ENCODE results near the gene NPTN.

The NPTN gene

GRCh38 chr15:73617301-73617831 is 15.8 kb downstream of the NPTN start:
- Histone ChIP-seq H3K9me3 (ENCODE audit: control extremely low read depth in 1 of 5, control insufficient read depth in 4 of 5, insufficient read depth in 2 of 5, low read depth in 1 of 5, low read length in 4 of 5) (no peaks in the 10 kb centered on the region), H3K36me3 (ENCODE audit: control insufficient read depth in 4 of 4, insufficient read depth in 4 of 4, low read length in 3 of 4) (peaks cover 0 to 2% (median 0%) of the 10 kb centered on the region in 4 experiments), H3K27ac (ENCODE audit: insufficient read depth in 1 of 2, low read depth in 1 of 2, low read length in 2 of 2, poor library complexity in 1 of 2, severe bottlenecking in 2 of 2) (no peak overlapping the region), H3K4me3 (ENCODE audit: control insufficient read depth in 1 of 7, extremely low read depth in 1 of 7, insufficient read depth in 4 of 7, low read depth in 2 of 7, low read length in 6 of 7) (no peak overlapping the region), H3K4me1 (ENCODE audit: control extremely low read depth in 1 of 4, control insufficient read depth in 4 of 4, insufficient read depth in 4 of 4, low read length in 3 of 4) (peaks cover 0 to 3% (median 0%) of the 10 kb centered on the region in 4 experiments), H3K27me3 (replicated peaks in 2 of 5; ENCODE audit: control insufficient read depth in 4 of 5, insufficient read depth in 5 of 5, low read length in 4 of 5) (no peaks in the 10 kb centered on the region)
- 100% methylated on average over 2 of the region's 2 CpGs for WGBS (ENCODE audit: insufficient coverage)
- CTCF ChIA-PET, result interaction anchor here (0.8 to 4.4 kb wide), 7 partner anchors 9 to 302 kb away, joined by 3 to 15 read pairs (median 7); no protein-coding TSS in a partner anchor
- DNase-seq, result no peak
- POLR2A ChIA-PET, result interaction anchor here (1.3 kb wide), 1 partner anchor 16 kb away, joined by 3 read pairs; the partner anchor contains the start of gene NPTN

DNA sequence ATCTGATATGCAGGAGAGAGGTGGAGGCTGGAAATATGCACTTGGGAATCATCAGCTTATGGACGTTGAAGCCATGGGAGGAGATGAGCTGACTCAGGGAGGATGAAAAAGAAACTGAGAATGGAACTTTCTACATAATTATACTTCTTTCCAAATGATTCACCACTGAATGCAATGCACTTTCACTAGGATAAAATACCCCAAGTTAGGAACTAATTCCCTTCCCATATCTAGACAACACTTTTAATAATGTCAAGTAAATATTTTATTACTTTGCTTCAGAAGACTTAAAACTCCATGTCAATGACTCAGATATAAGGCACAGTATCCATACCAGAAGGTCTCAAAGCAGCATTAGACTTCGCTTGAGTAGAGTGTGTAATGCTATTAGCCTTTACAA is 24.2 kb downstream of the NPTN start:
- H3K9me3 ChIP-seq (ENCODE audit: control extremely low read depth in 1 of 5, control insufficient read depth in 4 of 5, insufficient read depth in 2 of 5, low read depth in 1 of 5, low read length in 4 of 5), result no peaks in the 10 kb centered on the region
- WGBS (ENCODE audit: insufficient coverage), result no CpG with 5 or more reads among the region's 2 CpGs
- DNase-seq, result no peak
- ChIA-PET CTCF (interaction anchor here (2.1 to 2.9 kb wide), 2 partner anchors 8 to 27 kb away, joined by 14 to 15 read pairs; no protein-coding TSS in a partner anchor), POLR2A (no interaction called here)
- peaks cover 0 to 18% (median 9%) of the 10 kb centered on the region in 4 experiments for H3K4me1 ChIP-seq (ENCODE audit: control extremely low read depth in 1 of 4, control insufficient read depth in 4 of 4, insufficient read depth in 4 of 4, low read length in 3 of 4)
- H3K27ac ChIP-seq (ENCODE audit: insufficient read depth in 1 of 2, low read depth in 1 of 2, low read length in 2 of 2, poor library complexity in 1 of 2, severe bottlenecking in 2 of 2), result no peak overlapping the region
- no peaks in the 10 kb centered on the region for H3K36me3 ChIP-seq (ENCODE audit: control insufficient read depth in 4 of 4, insufficient read depth in 4 of 4, low read length in 3 of 4)
- H3K4me3 ChIP-seq (ENCODE audit: control insufficient read depth in 1 of 7, extremely low read depth in 1 of 7, insufficient read depth in 4 of 7, low read depth in 2 of 7, low read length in 6 of 7), result no peak overlapping the region
- H3K27me3 ChIP-seq (replicated peaks in 2 of 5; ENCODE audit: control insufficient read depth in 4 of 5, insufficient read depth in 5 of 5, low read length in 4 of 5), result no peaks in the 10 kb centered on the region

- no peak overlapping the region for H3K27ac ChIP-seq (ENCODE audit: insufficient read depth in 1 of 2, low read depth in 1 of 2, low read length in 2 of 2, poor library complexity in 1 of 2, severe bottlenecking in 2 of 2)
- no peak overlapping the region for H3K4me3 ChIP-seq (ENCODE audit: control insufficient read depth in 1 of 7, extremely low read depth in 1 of 7, insufficient read depth in 4 of 7, low read depth in 2 of 7, low read length in 6 of 7)
- H3K36me3 ChIP-seq (ENCODE audit: control insufficient read depth in 4 of 4, insufficient read depth in 4 of 4, low read length in 3 of 4), result no peaks in the 10 kb centered on the region
- H3K4me1 ChIP-seq (ENCODE audit: control extremely low read depth in 1 of 4, control insufficient read depth in 4 of 4, insufficient read depth in 4 of 4, low read length in 3 of 4), result peaks cover 0 to 22% (median 9%) of the 10 kb centered on the region in 4 experiments
- ChIA-PET CTCF (interaction anchor here (1.2 to 2.9 kb wide), 4 partner anchors 8 to 37 kb away, joined by 3 to 15 read pairs (median 10); no protein-coding TSS in a partner anchor), POLR2A (interaction anchor here (0.5 kb wide), 1 partner anchor 16 kb away, joined by 3 read pairs; no protein-coding TSS in a partner anchor)
- WGBS (ENCODE audit: insufficient coverage), result 100% methylated on average over 1 of the region's 1 CpG
- H3K27me3 ChIP-seq (replicated peaks in 2 of 5; ENCODE audit: control insufficient read depth in 4 of 5, insufficient read depth in 5 of 5, low read length in 4 of 5), result no peaks in the 10 kb centered on the region
- H3K9me3 ChIP-seq (ENCODE audit: control extremely low read depth in 1 of 5, control insufficient read depth in 4 of 5, insufficient read depth in 2 of 5, low read depth in 1 of 5, low read length in 4 of 5), result no peaks in the 10 kb centered on the region
- no peak for DNase-seq
Measured at GRCh38 chr15:73608475-73608874, 24.7 kb downstream of the NPTN start.

DNA sequence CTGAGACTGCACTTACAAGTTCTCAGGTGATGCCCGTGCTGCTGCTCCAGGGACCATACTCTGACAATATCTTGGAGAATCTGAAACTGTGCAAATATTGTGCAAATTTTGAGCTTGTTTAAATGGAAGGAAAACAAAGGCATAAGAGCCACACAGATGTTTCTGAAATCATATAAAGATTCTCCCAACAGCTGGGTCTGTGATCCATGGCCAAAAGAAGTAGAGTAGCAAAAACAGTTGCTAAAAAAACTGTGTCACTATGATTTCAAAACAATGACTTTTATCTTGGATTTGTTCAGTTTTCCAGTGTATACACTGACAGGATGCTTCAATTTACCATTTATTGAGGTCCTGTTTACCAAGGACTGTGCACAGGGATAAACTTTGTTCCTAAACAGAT is 25.3 kb downstream of the NPTN start:
- Histone ChIP-seq H3K9me3 (ENCODE audit: control extremely low read depth in 1 of 5, control insufficient read depth in 4 of 5, insufficient read depth in 2 of 5, low read depth in 1 of 5, low read length in 4 of 5) (no peaks in the 10 kb centered on the region), H3K27ac (ENCODE audit: insufficient read depth in 1 of 2, low read depth in 1 of 2, low read length in 2 of 2, poor library complexity in 1 of 2, severe bottlenecking in 2 of 2) (no peak overlapping the region), H3K27me3 (replicated peaks in 2 of 5; ENCODE audit: control insufficient read depth in 4 of 5, insufficient read depth in 5 of 5, low read length in 4 of 5) (no peaks in the 10 kb centered on the region), H3K4me1 (ENCODE audit: control extremely low read depth in 1 of 4, control insufficient read depth in 4 of 4, insufficient read depth in 4 of 4, low read length in 3 of 4) (peaks cover 5 to 28% (median 10%) of the 10 kb centered on the region in 4 experiments), H3K36me3 (ENCODE audit: control insufficient read depth in 4 of 4, insufficient read depth in 4 of 4, low read length in 3 of 4) (no peaks in the 10 kb centered on the region), H3K4me3 (ENCODE audit: control insufficient read depth in 1 of 7, extremely low read depth in 1 of 7, insufficient read depth in 4 of 7, low read depth in 2 of 7, low read length in 6 of 7) (no peak overlapping the region)
- no peak for DNase-seq
- ChIA-PET POLR2A (interaction anchor here (0.5 kb wide), 1 partner anchor 15 kb away, joined by 3 read pairs; no protein-coding TSS in a partner anchor), CTCF (interaction anchor here (1.1 to 2.9 kb wide), 8 partner anchors 9 to 48 kb away, joined by 3 to 16 read pairs (median 4); no protein-coding TSS in a partner anchor)
- 100% methylated on average over 1 of the region's 1 CpG for WGBS (ENCODE audit: insufficient coverage)

- ChIA-PET POLR2A (interaction anchor here (0.6 kb wide), 1 partner anchor 56 kb away, joined by 3 read pairs; no protein-coding TSS in a partner anchor), CTCF (interaction anchor here (1.1 to 2.9 kb wide), 8 partner anchors 9 to 48 kb away, joined by 3 to 16 read pairs (median 4); no protein-coding TSS in a partner anchor)
- Histone ChIP-seq H3K36me3 (ENCODE audit: control insufficient read depth in 4 of 4, insufficient read depth in 4 of 4, low read length in 3 of 4) (no peaks in the 10 kb centered on the region), H3K27me3 (replicated peaks in 2 of 5; ENCODE audit: control insufficient read depth in 4 of 5, insufficient read depth in 5 of 5, low read length in 4 of 5) (no peaks in the 10 kb centered on the region), H3K27ac (ENCODE audit: insufficient read depth in 1 of 2, low read depth in 1 of 2, low read length in 2 of 2, poor library complexity in 1 of 2, severe bottlenecking in 2 of 2) (no peak overlapping the region), H3K4me3 (ENCODE audit: control insufficient read depth in 1 of 7, extremely low read depth in 1 of 7, insufficient read depth in 4 of 7, low read depth in 2 of 7, low read length in 6 of 7) (no peak overlapping the region), H3K4me1 (ENCODE audit: control extremely low read depth in 1 of 4, control insufficient read depth in 4 of 4, insufficient read depth in 4 of 4, low read length in 3 of 4) (peaks cover 9 to 33% (median 13%) of the 10 kb centered on the region in 4 experiments), H3K9me3 (ENCODE audit: control extremely low read depth in 1 of 5, control insufficient read depth in 4 of 5, insufficient read depth in 2 of 5, low read depth in 1 of 5, low read length in 4 of 5) (no peaks in the 10 kb centered on the region)
- DNase-seq, result no peak
- WGBS (ENCODE audit: insufficient coverage), result 0% methylated on average over 1 of the region's 2 CpGs
Measured at GRCh38 chr15:73607405-73607804, 25.8 kb downstream of the NPTN start.

DNA sequence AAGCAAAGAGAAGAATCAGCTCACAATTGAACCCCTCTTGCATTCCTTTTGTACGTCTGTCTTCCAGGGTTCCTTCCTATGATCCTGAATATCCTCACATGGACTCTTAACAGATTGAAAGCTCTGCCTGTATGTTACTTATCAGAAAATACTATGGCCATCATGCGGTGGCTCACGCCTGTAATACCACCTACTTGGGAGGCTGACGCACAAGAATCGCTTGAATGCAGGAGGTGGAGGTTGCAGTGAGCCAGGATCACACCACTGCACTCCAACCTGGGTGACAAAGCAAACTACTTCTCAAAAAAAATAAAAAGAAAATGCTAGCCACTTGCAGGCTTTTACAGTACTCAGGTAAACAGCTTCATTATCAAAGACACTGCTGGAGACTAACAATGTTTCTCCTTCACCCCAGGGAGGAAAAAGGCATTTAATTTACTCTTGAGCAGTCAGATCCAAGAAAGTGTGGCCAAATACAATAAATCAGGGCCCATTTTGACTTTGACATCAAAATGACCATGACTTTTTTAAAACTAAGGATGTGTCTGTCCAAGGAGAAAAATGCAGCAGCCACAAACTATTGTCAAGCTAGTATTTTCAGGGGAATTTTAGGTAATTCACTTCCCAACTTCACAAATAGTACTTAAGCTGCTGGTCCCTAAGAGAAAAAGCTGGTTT is 27.3 kb downstream of the NPTN start:
- peaks cover 12 to 48% (median 23%) of the 10 kb centered on the region in 4 experiments for H3K4me1 ChIP-seq (ENCODE audit: control extremely low read depth in 1 of 4, control insufficient read depth in 4 of 4, insufficient read depth in 4 of 4, low read length in 3 of 4)
- H3K27ac ChIP-seq (ENCODE audit: insufficient read depth in 1 of 2, low read depth in 1 of 2, low read length in 2 of 2, poor library complexity in 1 of 2, severe bottlenecking in 2 of 2), result no peak overlapping the region
- CTCF ChIA-PET, result interaction anchor here (0.6 to 3.6 kb wide), 6 partner anchors 9 to 30 kb away, joined by 3 to 16 read pairs (median 6); no protein-coding TSS in a partner anchor
- H3K9me3 ChIP-seq (ENCODE audit: control extremely low read depth in 1 of 5, control insufficient read depth in 4 of 5, insufficient read depth in 2 of 5, low read depth in 1 of 5, low read length in 4 of 5), result no peaks in the 10 kb centered on the region
- WGBS (ENCODE audit: insufficient coverage), result 100% methylated on average over 5 of the region's 5 CpGs
- no peak overlapping the region for H3K4me3 ChIP-seq (ENCODE audit: control insufficient read depth in 1 of 7, extremely low read depth in 1 of 7, insufficient read depth in 4 of 7, low read depth in 2 of 7, low read length in 6 of 7)
- no peaks in the 10 kb centered on the region for H3K27me3 ChIP-seq (replicated peaks in 2 of 5; ENCODE audit: control insufficient read depth in 4 of 5, insufficient read depth in 5 of 5, low read length in 4 of 5)
- POLR2A ChIA-PET, result no interaction called here
- no peaks in the 10 kb centered on the region for H3K36me3 ChIP-seq (ENCODE audit: control insufficient read depth in 4 of 4, insufficient read depth in 4 of 4, low read length in 3 of 4)
- no peak for DNase-seq

DNA sequence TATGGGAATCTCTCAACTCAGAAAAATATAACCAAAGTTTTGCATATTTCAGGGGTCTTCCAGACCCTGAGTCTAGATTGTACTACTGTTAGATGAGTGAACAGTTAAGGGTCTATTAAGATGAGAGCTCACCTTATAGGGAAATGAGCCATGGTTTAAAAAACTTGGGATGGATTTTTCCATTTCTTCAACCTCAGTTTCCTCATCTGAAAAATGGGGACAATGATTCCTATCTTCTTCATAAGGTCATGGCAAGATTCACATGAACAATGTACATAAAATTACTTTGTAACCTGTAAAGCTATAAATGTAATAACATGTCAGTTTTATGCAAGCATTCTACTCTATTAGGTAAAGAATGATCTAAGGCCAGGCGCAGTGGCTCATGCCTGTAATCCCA is 28.7 kb downstream of the NPTN start:
- no peaks in the 10 kb centered on the region for H3K9me3 ChIP-seq (ENCODE audit: control extremely low read depth in 1 of 5, control insufficient read depth in 4 of 5, insufficient read depth in 2 of 5, low read depth in 1 of 5, low read length in 4 of 5)
- ChIA-PET CTCF (interaction anchor here (0.6 to 3.6 kb wide), 3 partner anchors 31 to 99 kb away, joined by 3 to 14 read pairs (median 5); no protein-coding TSS in a partner anchor), POLR2A (no interaction called here)
- DNase-seq, result no peak
- WGBS (ENCODE audit: insufficient coverage), result 100% methylated on average over 1 of the region's 1 CpG
- no peak overlapping the region for H3K4me3 ChIP-seq (ENCODE audit: control insufficient read depth in 1 of 7, extremely low read depth in 1 of 7, insufficient read depth in 4 of 7, low read depth in 2 of 7, low read length in 6 of 7)
- H3K4me1 ChIP-seq (ENCODE audit: control extremely low read depth in 1 of 4, control insufficient read depth in 4 of 4, insufficient read depth in 4 of 4, low read length in 3 of 4), result peaks cover 12 to 54% (median 23%) of the 10 kb centered on the region in 4 experiments
- no peak overlapping the region for H3K27ac ChIP-seq (ENCODE audit: insufficient read depth in 1 of 2, low read depth in 1 of 2, low read length in 2 of 2, poor library complexity in 1 of 2, severe bottlenecking in 2 of 2)
- H3K27me3 ChIP-seq (replicated peaks in 2 of 5; ENCODE audit: control insufficient read depth in 4 of 5, insufficient read depth in 5 of 5, low read length in 4 of 5), result no peaks in the 10 kb centered on the region
- H3K36me3 ChIP-seq (ENCODE audit: control insufficient read depth in 4 of 4, insufficient read depth in 4 of 4, low read length in 3 of 4), result no peaks in the 10 kb centered on the region
